Activated CD8-positive, alpha-beta memory T cell treated with anti-CD3 and anti-CD28 coated beads for 48 hours (primary cell): ENCODE measurements around the gene ANKRD34A.
"Not testable (repeated sequence)": the region's sequence is repeated elsewhere in the genome, so short reads cannot be mapped to it uniquely, and the experiment has no call there.

Experiments used
- DNase-seq, 3 experiments: peaks; one replicate each; pipeline ENCODE4 v3.0.0-alpha.2; 2020; ENCODE audit warnings: low read depth in 2 of 3, low spot score in 2 of 3

ANKRD34A gene

GRCh38 chr1:145949219-145949618, 15.2 kb downstream of the ANKRD34A start:
- no peak for DNase-seq

GRCh38 chr1:145947551-145947950, 16.8 kb downstream of the ANKRD34A start:
- no peak for DNase-seq

GRCh38 chr1:145946477-145946986, 17.8 kb downstream of the ANKRD34A start:
- no peak for DNase-seq

- DNase-seq: no peak
Observed at GRCh38 chr1:145944532-145944931, 19.8 kb downstream of the ANKRD34A start.

GRCh38 chr1:145942871-145943270, 21.5 kb downstream of the ANKRD34A start:
- no peak for DNase-seq

GRCh38 chr1:145942405-145942804, 22.0 kb downstream of the ANKRD34A start:
- no peak for DNase-seq

- no peak for DNase-seq
Observed at GRCh38 chr1:145937436-145937835, 26.9 kb downstream of the ANKRD34A start.

- DNase-seq: no peak
Observed at GRCh38 chr1:145936247-145936646, 28.1 kb downstream of the ANKRD34A start.

- no peak for DNase-seq
Observed at GRCh38 chr1:145935708-145936107, 28.7 kb downstream of the ANKRD34A start.

GRCh38 chr1:145932522-145933009, 31.8 kb downstream of the ANKRD34A start:
- not testable (repeated sequence) for DNase-seq

GRCh38 chr1:145927916-145928643, 36.3 kb downstream of the ANKRD34A start:
- DNase-seq: no peak

- DNase-seq: peak; percentile 52 to 76 (median 74)
Observed at GRCh38 chr1:145927063-145927886, 37.1 kb downstream of the ANKRD34A start, which contains the start of gene RBM8A. Gene RBM8A, minus strand, starts transcription at chr1:145927484. Its CDS starts 58 bp downstream, at chr1:145927426.

- DNase-seq: peak in 1 of 3 experiments; percentile 32
Observed at GRCh38 chr1:145926686-145927062, 37.7 kb downstream of the ANKRD34A start.

GRCh38 chr1:145922266-145922665, 42.1 kb downstream of the ANKRD34A start:
- DNase-seq: no peak

- not testable (repeated sequence) for DNase-seq
Observed at GRCh38 chr1:145920297-145920696, 44.1 kb downstream of the ANKRD34A start.

GRCh38 chr1:145918992-145919939, 45.1 kb downstream of the ANKRD34A start:
- DNase-seq: no peak

GRCh38 chr1:145918144-145918991, 46.0 kb downstream of the ANKRD34A start, which contains the start of gene PEX11B:
Gene PEX11B, minus strand, starts transcription at chr1:145918717. Its CDS starts 29 bp downstream, at chr1:145918688.
- peak; percentile 72 to 85 (median 76) for DNase-seq

- no peak for DNase-seq
Observed at GRCh38 chr1:145917595-145917994, 46.8 kb downstream of the ANKRD34A start.

GRCh38 chr1:145916745-145917144, 47.6 kb downstream of the ANKRD34A start:
- no peak for DNase-seq
